GM08714 (cell line): Measurements from ENCODE around the gene GRIP2.

Source experiments
- H3K4me3 ChIP-seq: fragments of 200-500 bp; sonication (Bioruptor generic); 2 replicates; pipeline ENCODE4 v1.5.1; 2014; ENCODE audit warnings: mild to moderate bottlenecking, low read length, inconsistent platforms
- ZNF274 ChIP-seq: IDR thresholded peaks from 2 replicates; pipeline ENCODE4 v1.6.1; 2012; ENCODE audit warnings: mild to moderate bottlenecking, low read depth, low read length

Gene GRIP2

GRCh38 chr3:14476583-14477265 is 63.4 kb downstream of the GRIP2 start:
- no peak for TF ChIP-seq ZNF274
- H3K4me3 ChIP-seq: no peak overlapping the region

GRCh38 chr3:14475621-14476020 is 64.5 kb downstream of the GRIP2 start:
- TF ChIP-seq ZNF274: no peak
- H3K4me3 ChIP-seq: no peak overlapping the region

DNA sequence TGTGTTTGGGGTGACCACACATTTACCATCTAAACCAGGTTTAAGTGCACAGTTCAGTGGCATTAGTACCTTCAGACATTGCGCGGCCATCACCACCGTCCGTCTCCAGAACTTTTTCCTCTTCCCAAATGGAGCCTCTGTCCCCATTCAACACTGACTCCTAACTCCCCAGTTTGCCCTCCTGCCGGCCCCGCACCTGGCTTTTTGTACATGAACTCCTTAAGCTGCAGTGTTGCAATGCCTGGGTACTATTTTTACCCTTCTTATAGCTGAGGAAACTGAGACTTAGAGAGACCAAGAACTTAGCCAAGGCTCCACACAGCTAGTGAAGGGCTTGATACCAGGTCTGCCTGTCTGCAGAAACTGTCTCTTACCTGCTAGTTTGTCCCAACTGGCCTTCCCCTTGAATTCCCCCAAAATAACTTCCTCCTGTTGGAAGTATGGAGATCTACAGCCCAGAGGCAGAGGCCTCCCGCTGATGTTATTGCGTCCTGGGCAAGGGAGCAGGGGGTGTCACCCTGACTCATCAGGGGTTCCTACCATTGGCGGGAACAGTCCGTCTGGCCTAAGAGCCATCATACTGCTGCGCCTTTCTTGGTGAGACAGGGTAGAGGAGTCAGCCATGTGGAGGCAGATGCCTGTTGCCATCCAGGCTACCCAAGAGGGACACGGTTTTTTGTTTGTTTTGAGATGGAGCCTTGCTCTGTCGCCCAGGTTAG is 65.6 kb downstream of the GRIP2 start:
- no peak for TF ChIP-seq ZNF274

DNA sequence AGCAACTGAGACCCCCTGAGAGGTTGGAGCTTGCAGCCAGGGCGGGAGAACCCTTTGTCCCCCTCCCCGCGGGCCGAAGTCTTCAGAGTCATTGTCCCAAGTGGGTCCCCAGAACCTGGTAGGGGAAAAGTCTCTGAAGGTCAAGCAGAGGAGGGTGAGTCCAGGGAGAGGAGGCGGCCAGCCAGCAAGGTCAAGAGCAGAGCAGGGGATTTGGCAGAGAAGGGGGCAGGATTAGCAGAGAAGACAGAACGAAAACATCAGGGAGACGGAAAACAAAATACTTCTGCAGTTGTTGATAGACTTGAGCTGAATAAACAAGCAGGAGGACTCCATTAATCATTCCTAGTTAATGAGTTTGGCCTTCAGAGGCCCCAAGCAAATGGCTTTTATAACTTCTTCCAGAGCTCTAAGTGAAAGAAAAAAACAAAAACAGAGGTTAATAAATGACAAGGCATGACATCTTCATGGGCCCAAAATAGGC is 66.7 kb downstream of the GRIP2 start:
- H3K4me3 ChIP-seq: no peak overlapping the region

More for the DNA sequence above, 65.6 kb downstream of the GRIP2 start:
- H3K4me3 ChIP-seq: no peak overlapping the region

GRCh38 chr3:14472471-14473351 is 67.4 kb downstream of the GRIP2 start:
- H3K4me3 ChIP-seq: no peak overlapping the region
- TF ChIP-seq ZNF274: no peak

More for the DNA sequence above, 66.7 kb downstream of the GRIP2 start:
- no peak for TF ChIP-seq ZNF274

- no peak for TF ChIP-seq ZNF274
- no peak overlapping the region for H3K4me3 ChIP-seq
Observed at GRCh38 chr3:14471690-14472089, 68.5 kb downstream of the GRIP2 start.

DNA sequence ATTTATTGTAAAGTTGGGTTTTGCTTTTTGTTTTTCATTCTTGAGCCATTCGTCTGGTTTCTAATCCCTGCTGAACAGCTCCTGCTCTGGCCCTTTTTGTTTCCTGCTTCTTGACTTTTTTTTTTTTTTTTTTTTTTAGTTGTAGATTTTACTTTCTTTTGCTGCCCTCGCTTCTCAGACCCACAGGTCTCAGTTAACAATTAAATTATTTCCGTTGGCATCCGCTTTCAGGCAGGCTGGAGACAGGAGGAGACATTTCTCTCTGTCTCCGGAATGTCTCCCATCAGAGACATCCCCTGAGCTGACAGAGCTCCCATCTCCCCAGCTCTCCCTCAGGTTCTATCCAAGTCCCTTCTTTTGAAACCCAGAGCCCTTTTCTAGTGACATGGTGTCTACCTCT is 69.1 kb downstream of the GRIP2 start:
- H3K4me3 ChIP-seq: no peak overlapping the region
- TF ChIP-seq ZNF274: no peak

DNA sequence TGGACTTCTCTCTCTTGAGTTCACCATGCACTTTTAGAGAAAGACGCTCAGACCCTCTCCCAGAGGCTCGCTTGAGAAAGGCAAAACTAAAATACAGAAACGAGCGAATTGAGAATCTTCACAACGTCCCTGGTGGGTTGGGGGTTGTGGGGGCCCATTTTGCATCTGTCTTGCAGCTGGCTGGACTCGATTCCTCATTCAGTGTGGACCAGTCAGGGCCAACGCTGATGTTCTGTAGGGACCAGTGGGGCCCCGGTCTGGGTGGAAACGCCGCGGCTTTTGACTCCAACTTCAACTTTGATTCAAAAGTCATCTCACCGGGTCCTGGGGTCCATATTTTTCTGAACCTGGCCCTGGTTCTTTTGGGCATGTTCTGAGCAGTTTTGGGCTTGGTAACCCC is 69.7 kb downstream of the GRIP2 start:
- no peak for TF ChIP-seq ZNF274
- no peak overlapping the region for H3K4me3 ChIP-seq

DNA sequence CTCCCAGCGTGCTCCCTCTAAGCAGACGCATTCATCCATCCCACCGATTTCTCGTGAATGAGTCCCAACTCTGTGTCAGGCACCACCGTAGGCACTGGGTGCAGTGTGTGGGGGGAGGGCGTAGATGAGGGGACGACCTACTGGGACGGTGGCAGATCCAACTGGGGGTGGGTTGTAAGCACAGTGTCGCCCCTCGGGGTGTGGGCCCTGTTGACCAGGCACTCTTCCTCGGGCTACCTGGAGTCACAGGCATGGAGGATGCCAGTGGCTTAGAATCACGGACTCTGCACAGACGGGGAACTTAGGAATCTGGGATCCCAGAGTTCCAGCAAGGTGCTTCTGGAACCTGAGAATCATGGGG is 71.5 kb downstream of the GRIP2 start:
- no peak for TF ChIP-seq ZNF274
- no peak overlapping the region for H3K4me3 ChIP-seq

DNA sequence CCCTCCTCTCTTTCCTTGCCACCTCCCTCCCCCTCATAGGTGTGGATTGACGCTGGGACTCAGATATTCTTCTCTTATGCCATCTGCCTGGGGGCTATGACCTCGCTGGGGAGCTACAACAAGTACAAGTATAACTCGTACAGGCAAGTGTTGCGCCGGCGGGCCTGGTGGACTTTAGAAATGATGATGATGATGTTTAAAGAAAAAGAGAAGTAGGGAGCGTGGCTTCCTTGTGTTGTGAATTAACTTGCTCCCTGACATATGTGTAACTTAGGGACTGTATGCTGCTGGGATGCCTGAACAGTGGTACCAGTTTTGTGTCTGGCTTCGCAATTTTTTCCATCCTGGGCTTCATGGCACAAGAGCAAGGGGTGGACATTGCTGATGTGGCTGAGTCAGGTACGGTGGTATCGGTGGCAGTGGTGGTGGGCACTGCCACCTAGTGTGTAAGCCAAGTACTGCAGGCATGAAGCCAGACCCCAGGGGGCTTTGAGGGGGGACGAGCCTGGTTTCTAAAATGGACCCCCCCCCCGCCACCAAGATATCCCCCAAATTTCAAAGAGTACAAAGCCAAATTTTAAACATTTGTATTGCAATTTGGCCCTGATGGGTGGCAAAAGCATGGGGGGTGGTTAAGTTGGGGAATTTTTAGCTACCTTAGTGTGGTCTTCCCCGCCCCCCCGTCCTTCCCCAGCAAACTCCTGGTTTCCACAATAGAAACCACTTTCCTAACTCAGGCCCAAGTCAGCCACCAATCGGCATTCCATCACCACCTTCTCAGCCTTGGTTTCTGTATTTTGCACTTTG is 72.1 kb downstream of the GRIP2 start:
- no peak for TF ChIP-seq ZNF274
- H3K4me3 ChIP-seq: no peak overlapping the region

- no peak for TF ChIP-seq ZNF274
Observed at GRCh38 chr3:14466179-14466903, 73.8 kb downstream of the GRIP2 start.

DNA sequence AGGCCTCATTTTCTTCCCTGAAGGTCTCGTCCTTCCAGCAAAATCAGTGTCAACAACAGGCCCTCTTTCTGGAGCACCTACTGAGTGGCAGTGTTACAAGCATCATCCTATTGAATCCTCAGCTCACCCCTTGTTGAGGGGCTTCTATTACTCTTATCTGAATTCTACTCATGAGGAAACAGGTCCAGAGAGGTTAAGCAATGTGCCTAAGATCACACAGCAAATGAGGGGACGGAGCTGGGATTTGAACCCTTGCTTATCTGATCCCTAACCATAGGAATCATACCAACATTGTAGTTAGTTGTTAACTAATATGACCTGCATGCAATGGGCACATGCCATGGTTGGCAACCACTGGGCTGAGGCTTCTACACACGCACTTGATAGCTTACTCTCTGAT is 74.7 kb downstream of the GRIP2 start:
- no peak overlapping the region for H3K4me3 ChIP-seq
- TF ChIP-seq ZNF274: no peak

More at GRCh38 chr3:14466179-14466903, 73.8 kb downstream of the GRIP2 start:
- H3K4me3 ChIP-seq: no peak overlapping the region

GRCh38 chr3:14464521-14464920 is 75.6 kb downstream of the GRIP2 start:
- no peak for TF ChIP-seq ZNF274
- H3K4me3 ChIP-seq: no peak overlapping the region
